HUES64 (cell line): ENCODE results near the gene PNPLA5.
A peak's percentile ranks its signal among the peaks of the same experiment; 100 is the strongest.
"Not testable (repeated sequence)": the region's sequence is repeated elsewhere in the genome, so short reads cannot be mapped to it uniquely, and the experiment has no call there.

Source experiments
- H3K27ac ChIP-seq: 2 replicates; pipeline ENCODE4 v1.7.0; 2013; ENCODE audit warnings: low read depth, low read length, inconsistent platforms
- H3K27me3 ChIP-seq: 2 replicates; pipeline ENCODE4 v1.6.1; 2013; ENCODE audit warnings: mild to moderate bottlenecking, low read length; ENCODE audit not compliant: insufficient read depth
- H3K36me3 ChIP-seq: 2 replicates; pipeline ENCODE4 v1.6.1; 2013; ENCODE audit warnings: mild to moderate bottlenecking, low read length; ENCODE audit not compliant: insufficient read depth
- H3K4me1 ChIP-seq: 2 replicates; pipeline ENCODE4 v1.6.1; 2013; ENCODE audit warnings: mild to moderate bottlenecking, low read length, moderate library complexity; ENCODE audit not compliant: insufficient read depth
- H3K4me3 ChIP-seq: 2 replicates; pipeline ENCODE4 v1.5.1; 2013; ENCODE audit warnings: mild to moderate bottlenecking, low read length, moderate library complexity
- H3K9ac ChIP-seq: 2 replicates; pipeline ENCODE4 v1.6.1; 2013; ENCODE audit warnings: mild to moderate bottlenecking, low read depth, low read length
- H3K9me3 ChIP-seq: 2 replicates; pipeline ENCODE4 v1.6.1; 2013; ENCODE audit warnings: low read depth, low read length; ENCODE audit not compliant: insufficient read depth
- WGBS: fragments of 150-250, 120-280 bp; methylation state at CpG from one replicate; pipeline ENCODE4 v1.1.7; 2013; ENCODE audit warnings: missing lambda C conversion rate; 5-methylcytosine and 5-hydroxymethylcytosine counted together

Gene PNPLA5

GRCh38 chr22:43878831-43879550 lies 12.8 kb downstream of the PNPLA5 start:
- no peak overlapping the region for H3K4me3 ChIP-seq
- H3K9me3 ChIP-seq, result peaks cover 2% of the 10 kb centered on the region; the same call in 1 of the 2 replicates
- no peaks in the 10 kb centered on the region for H3K4me1 ChIP-seq
- no peaks in the 10 kb centered on the region for H3K27me3 ChIP-seq
- 82% methylated on average over 12 of the region's 12 CpGs for WGBS
- no peak overlapping the region for H3K9ac ChIP-seq
- no peaks in the 10 kb centered on the region for H3K36me3 ChIP-seq
- no peak overlapping the region for H3K27ac ChIP-seq

- Histone ChIP-seq H3K36me3 (no peaks in the 10 kb centered on the region), H3K9ac (no peak overlapping the region), H3K27ac (no peak overlapping the region), H3K9me3 (peaks cover 3% of the 10 kb centered on the region; the same call in 1 of the 2 replicates), H3K4me3 (no peak overlapping the region), H3K27me3 (no peaks in the 10 kb centered on the region), H3K4me1 (no peaks in the 10 kb centered on the region)
- 80% methylated on average over 12 of the region's 12 CpGs for WGBS
Observed at GRCh38 chr22:43878079-43878795, 13.6 kb downstream of the PNPLA5 start.

- peaks cover 3% of the 10 kb centered on the region; the same call in 1 of the 2 replicates for H3K9me3 ChIP-seq
- no peaks in the 10 kb centered on the region for H3K27me3 ChIP-seq
- H3K27ac ChIP-seq, result no peak overlapping the region
- no peaks in the 10 kb centered on the region for H3K4me1 ChIP-seq
- no peak overlapping the region for H3K4me3 ChIP-seq
- WGBS, result 90% methylated on average over 5 of the region's 5 CpGs
- H3K9ac ChIP-seq, result no peak overlapping the region
- no peaks in the 10 kb centered on the region for H3K36me3 ChIP-seq
Observed at GRCh38 chr22:43876866-43877509, 14.8 kb downstream of the PNPLA5 start.

GRCh38 chr22:43869799-43870198 lies 22.0 kb downstream of the PNPLA5 start:
- peaks cover 12% of the 10 kb centered on the region for H3K4me1 ChIP-seq
- H3K27me3 ChIP-seq, result no peaks in the 10 kb centered on the region
- H3K9ac ChIP-seq, result no peak overlapping the region
- H3K36me3 ChIP-seq, result no peaks in the 10 kb centered on the region
- 97% methylated on average over 4 of the region's 5 CpGs for WGBS
- H3K4me3 ChIP-seq, result no peak overlapping the region
- H3K9me3 ChIP-seq, result peaks cover 13% of the 10 kb centered on the region
- no peak overlapping the region for H3K27ac ChIP-seq

GRCh38 chr22:43869001-43869400 lies 22.8 kb downstream of the PNPLA5 start:
- H3K27ac ChIP-seq, result peak overlapping the region; percentile 87; the same call in 1 of the 2 replicates
- not testable (repeated sequence) for H3K36me3 ChIP-seq, H3K4me3 ChIP-seq, H3K27me3 ChIP-seq
- 37% methylated on average over 4 of the region's 4 CpGs for WGBS
- peaks cover 12% of the 10 kb centered on the region for H3K4me1 ChIP-seq
- H3K9me3 ChIP-seq, result peaks cover 11% of the 10 kb centered on the region
- 0 out of 2 replicates have a peak overlapping the region, but pooled peaks have one; percentile 35 for H3K9ac ChIP-seq

GRCh38 chr22:43867839-43868635 lies 23.8 kb downstream of the PNPLA5 start:
- Histone ChIP-seq H3K9ac (peak overlapping the region; percentile 20; the same call in 1 of the 2 replicates), H3K27me3 (no peaks in the 10 kb centered on the region), H3K36me3 (no peaks in the 10 kb centered on the region), H3K9me3 (peaks cover 10% of the 10 kb centered on the region; the same call in 1 of the 2 replicates), H3K4me3 (peak overlapping the region; percentile 25), H3K27ac (peak overlapping the region; percentile 87; the same call in 1 of the 2 replicates), H3K4me1 (peaks cover 12% of the 10 kb centered on the region)
- 9% methylated on average over 10 of the region's 11 CpGs for WGBS

- Histone ChIP-seq H3K36me3 (no peaks in the 10 kb centered on the region), H3K9ac (0 out of 2 replicates have a peak overlapping the region, but pooled peaks have one; percentile 24), H3K4me3 (peak overlapping the region; percentile 71), H3K4me1 (peaks cover 17% of the 10 kb centered on the region), H3K9me3 (no peaks in the 10 kb centered on the region), H3K27ac (no peak overlapping the region), H3K27me3 (peaks cover 3% of the 10 kb centered on the region; the same call in 1 of the 2 replicates)
- 93% methylated on average over 11 of the region's 11 CpGs for WGBS
Observed at GRCh38 chr22:43862882-43863202, 29.0 kb downstream of the PNPLA5 start.

- Histone ChIP-seq H3K36me3 (no peaks in the 10 kb centered on the region), H3K27me3 (peaks cover 3% of the 10 kb centered on the region; the same call in 1 of the 2 replicates), H3K9ac (peak within 1 kb of the TSS; percentile 72), H3K27ac (no peak within 1 kb of the TSS; the same call in 1 of the 2 replicates), H3K9me3 (no peaks in the 10 kb centered on the region; the same call in 1 of the 2 replicates), H3K4me1 (peaks cover 14% of the 10 kb centered on the region; the same call in 1 of the 2 replicates), H3K4me3 (peak within 1 kb of the TSS; percentile 71)
- WGBS, result 4% methylated on average over 121 of the region's 121 CpGs
Observed at GRCh38 chr22:43862074-43862881, 29.5 kb downstream of the PNPLA5 start, which contains the start of gene SULT4A1. TSS of gene SULT4A1 (minus strand) at chr22:43862513. CDS start at chr22:43862382, 131 bp downstream.

- H3K36me3 ChIP-seq, result no peaks in the 10 kb centered on the region
- H3K27me3 ChIP-seq, result peaks cover 3% of the 10 kb centered on the region; the same call in 1 of the 2 replicates
- WGBS, result 28% methylated on average over 9 of the region's 9 CpGs
- peak overlapping the region; percentile 71 for H3K4me3 ChIP-seq
- H3K9ac ChIP-seq, result no peak overlapping the region
- peaks cover 14% of the 10 kb centered on the region; the same call in 1 of the 2 replicates for H3K4me1 ChIP-seq
- peaks cover 2% of the 10 kb centered on the region; the same call in 1 of the 2 replicates for H3K9me3 ChIP-seq
- no peak overlapping the region for H3K27ac ChIP-seq
Observed at GRCh38 chr22:43861529-43861928, 30.3 kb downstream of the PNPLA5 start.

- Histone ChIP-seq H3K36me3 (no peaks in the 10 kb centered on the region), H3K4me3 (peak overlapping the region; percentile 71; the same call in 1 of the 2 replicates), H3K27ac (no peak overlapping the region), H3K27me3 (peaks cover 3% of the 10 kb centered on the region; the same call in 1 of the 2 replicates), H3K9me3 (peaks cover 2% of the 10 kb centered on the region; the same call in 1 of the 2 replicates), H3K9ac (no peak overlapping the region), H3K4me1 (peaks cover 14% of the 10 kb centered on the region; the same call in 1 of the 2 replicates)
- WGBS, result 92% methylated on average over 12 of the region's 12 CpGs
Observed at GRCh38 chr22:43860831-43861230, 31.0 kb downstream of the PNPLA5 start.
